ENCODE data around the gene RRAGD. TPM values are rescaled to one million over a fixed set of nuclear protein-coding genes. Genes with fewer than 3 reads are reported as not detected.
A peak's percentile ranks its signal among the peaks of the same experiment; 100 is the strongest.

RRAGD gene
- total and polyA plus RNA-seq, 4 donors = 3.2 to 17.8 (median 12.8) TPM

- Histone ChIP-seq H3K36me3 (ENCODE audit: control insufficient read depth in 1 of 2, insufficient read depth in 2 of 2, low read length in 1 of 2) (no peaks in the 10 kb centered on the region), H3K4me3 (ENCODE audit: low read length in 2 of 2) (no peak overlapping the region), H3K9me3 (ENCODE audit: control insufficient read depth, low read length) (no peaks in the 10 kb centered on the region), H3K4me1 (ENCODE audit: control insufficient read depth in 1 of 2, insufficient read depth in 2 of 2, low read length in 2 of 2) (no peaks in the 10 kb centered on the region), H3K27ac (ENCODE audit: low read depth in 1 of 2, low read length in 2 of 2) (no peak overlapping the region), H3K27me3 (ENCODE audit: control insufficient read depth in 1 of 2, insufficient read depth in 2 of 2, low read length in 1 of 2) (no peaks in the 10 kb centered on the region)
- WGBS, 2 donors = 78 to 82% methylated on average over 6 of the region's 6 CpGs
- intact Hi-C loops (cut with DNase I) = no loop called here
- DNase-seq = peak in 1 of 2 donors; percentile 50
- no peak for ATAC-seq (ENCODE audit: low FRiP score)
Observed at GRCh38 chr6:89375427-89376267, 36.4 kb downstream of the RRAGD start.

GRCh38 chr6:89372506-89372901 lies 39.6 kb downstream of the RRAGD start:
- no peaks in the 10 kb centered on the region for H3K36me3 ChIP-seq (ENCODE audit: control insufficient read depth in 1 of 2, insufficient read depth in 2 of 2, low read length in 1 of 2)
- DNase-seq = no peak
- H3K4me1 ChIP-seq (ENCODE audit: control insufficient read depth in 1 of 2, insufficient read depth in 2 of 2, low read length in 2 of 2) = no peaks in the 10 kb centered on the region
- no peak overlapping the region for H3K27ac ChIP-seq (ENCODE audit: low read depth in 1 of 2, low read length in 2 of 2)
- ATAC-seq (ENCODE audit: low FRiP score) = no peak
- H3K4me3 ChIP-seq (ENCODE audit: low read length in 2 of 2) = no peak overlapping the region
- intact Hi-C loops (cut with DNase I) = loop anchor here in 1 of 2 donors (5.0 kb wide), 1 partner anchor 240 kb away; no protein-coding TSS in a partner anchor
- H3K9me3 ChIP-seq (ENCODE audit: control insufficient read depth, low read length) = no peaks in the 10 kb centered on the region
- no peaks in the 10 kb centered on the region for H3K27me3 ChIP-seq (ENCODE audit: control insufficient read depth in 1 of 2, insufficient read depth in 2 of 2, low read length in 1 of 2)
- WGBS, 2 donors = 58 to 63% methylated on average over 3 of the region's 3 CpGs

GRCh38 chr6:89371849-89372505 lies 40.1 kb downstream of the RRAGD start:
- intact Hi-C loops (cut with DNase I) = loop anchor here in 1 of 2 donors (5.0 kb wide), 1 partner anchor 240 kb away; no protein-coding TSS in a partner anchor

GRCh38 chr6:89368999-89369398 lies 43.1 kb downstream of the RRAGD start:
- Histone ChIP-seq H3K27me3 (ENCODE audit: control insufficient read depth in 1 of 2, insufficient read depth in 2 of 2, low read length in 1 of 2) (no peaks in the 10 kb centered on the region), H3K4me1 (ENCODE audit: control insufficient read depth in 1 of 2, insufficient read depth in 2 of 2, low read length in 2 of 2) (no peaks in the 10 kb centered on the region), H3K27ac (ENCODE audit: low read depth in 1 of 2, low read length in 2 of 2) (no peak overlapping the region), H3K36me3 (ENCODE audit: control insufficient read depth in 1 of 2, insufficient read depth in 2 of 2, low read length in 1 of 2) (no peaks in the 10 kb centered on the region), H3K9me3 (ENCODE audit: control insufficient read depth, low read length) (no peaks in the 10 kb centered on the region), H3K4me3 (ENCODE audit: low read length in 2 of 2) (no peak overlapping the region)
- WGBS, 2 donors = 2% methylated on average over 7 of the region's 7 CpGs
- intact Hi-C loops (cut with DNase I) = loop anchor here in 1 of 2 donors (5.0 kb wide), 1 partner anchor 387 kb away; no protein-coding TSS in a partner anchor
- ATAC-seq (ENCODE audit: low FRiP score) (peak; percentile 77), DNase-seq (peak in 1 of 2 donors; percentile 64)

More at GRCh38 chr6:89371849-89372505, 40.1 kb downstream of the RRAGD start:
- H3K4me3 ChIP-seq (ENCODE audit: low read length in 2 of 2) = no peak overlapping the region
- H3K9me3 ChIP-seq (ENCODE audit: control insufficient read depth, low read length) = no peaks in the 10 kb centered on the region
- ATAC-seq (ENCODE audit: low FRiP score) (peak; percentile 90), DNase-seq (peak; percentile 85 to 93)
- 27 to 29% methylated on average over 8 of the region's 8 CpGs for WGBS, 2 donors
- H3K36me3 ChIP-seq (ENCODE audit: control insufficient read depth in 1 of 2, insufficient read depth in 2 of 2, low read length in 1 of 2) = no peaks in the 10 kb centered on the region
- H3K27ac ChIP-seq (ENCODE audit: low read depth in 1 of 2, low read length in 2 of 2) = no peak overlapping the region
- no peaks in the 10 kb centered on the region for H3K4me1 ChIP-seq (ENCODE audit: control insufficient read depth in 1 of 2, insufficient read depth in 2 of 2, low read length in 2 of 2)
- no peaks in the 10 kb centered on the region for H3K27me3 ChIP-seq (ENCODE audit: control insufficient read depth in 1 of 2, insufficient read depth in 2 of 2, low read length in 1 of 2)

- Histone ChIP-seq H3K27me3 (ENCODE audit: control insufficient read depth in 1 of 2, insufficient read depth in 2 of 2, low read length in 1 of 2) (no peaks in the 10 kb centered on the region), H3K4me1 (ENCODE audit: control insufficient read depth in 1 of 2, insufficient read depth in 2 of 2, low read length in 2 of 2) (no peaks in the 10 kb centered on the region), H3K36me3 (ENCODE audit: control insufficient read depth in 1 of 2, insufficient read depth in 2 of 2, low read length in 1 of 2) (no peaks in the 10 kb centered on the region), H3K9me3 (ENCODE audit: control insufficient read depth, low read length) (no peaks in the 10 kb centered on the region), H3K27ac (ENCODE audit: low read depth in 1 of 2, low read length in 2 of 2) (no peak overlapping the region), H3K4me3 (ENCODE audit: low read length in 2 of 2) (no peak overlapping the region)
- intact Hi-C loops (cut with DNase I) = loop anchor here in 1 of 2 donors (5.0 kb wide), 1 partner anchor 386 kb away; no protein-coding TSS in a partner anchor
- 18 to 22% methylated on average over 6 of the region's 6 CpGs for WGBS, 2 donors
- DNase-seq (peak; percentile 55 to 85), ATAC-seq (ENCODE audit: low FRiP score) (peak; percentile 88)
Observed at GRCh38 chr6:89368107-89368506, 44.0 kb downstream of the RRAGD start.

- no peaks in the 10 kb centered on the region for H3K27me3 ChIP-seq (ENCODE audit: control insufficient read depth in 1 of 2, insufficient read depth in 2 of 2, low read length in 1 of 2)
- no peak overlapping the region for H3K4me3 ChIP-seq (ENCODE audit: low read length in 2 of 2)
- no peaks in the 10 kb centered on the region for H3K36me3 ChIP-seq (ENCODE audit: control insufficient read depth in 1 of 2, insufficient read depth in 2 of 2, low read length in 1 of 2)
- no peaks in the 10 kb centered on the region for H3K4me1 ChIP-seq (ENCODE audit: control insufficient read depth in 1 of 2, insufficient read depth in 2 of 2, low read length in 2 of 2)
- no peaks in the 10 kb centered on the region for H3K9me3 ChIP-seq (ENCODE audit: control insufficient read depth, low read length)
- ATAC-seq (ENCODE audit: low FRiP score) (no peak), DNase-seq (no peak)
- intact Hi-C loops (cut with DNase I) = no loop called here
- no peak overlapping the region for H3K27ac ChIP-seq (ENCODE audit: low read depth in 1 of 2, low read length in 2 of 2)
Observed at GRCh38 chr6:89364586-89364985, 47.5 kb downstream of the RRAGD start.

- no peak overlapping the region for H3K4me3 ChIP-seq (ENCODE audit: low read length in 2 of 2)
- ATAC-seq (ENCODE audit: low FRiP score) (no peak), DNase-seq (no peak)
- intact Hi-C loops (cut with DNase I) = no loop called here
- H3K9me3 ChIP-seq (ENCODE audit: control insufficient read depth, low read length) = no peaks in the 10 kb centered on the region
- no peaks in the 10 kb centered on the region for H3K4me1 ChIP-seq (ENCODE audit: control insufficient read depth in 1 of 2, insufficient read depth in 2 of 2, low read length in 2 of 2)
- H3K36me3 ChIP-seq (ENCODE audit: control insufficient read depth in 1 of 2, insufficient read depth in 2 of 2, low read length in 1 of 2) = no peaks in the 10 kb centered on the region
- WGBS, 2 donors = 82 to 83% methylated on average over 2 of the region's 2 CpGs
- H3K27ac ChIP-seq (ENCODE audit: low read depth in 1 of 2, low read length in 2 of 2) = no peak overlapping the region
- H3K27me3 ChIP-seq (ENCODE audit: control insufficient read depth in 1 of 2, insufficient read depth in 2 of 2, low read length in 1 of 2) = no peaks in the 10 kb centered on the region
Observed at GRCh38 chr6:89361171-89361570, 50.9 kb downstream of the RRAGD start.

- H3K27me3 ChIP-seq (ENCODE audit: control insufficient read depth in 1 of 2, insufficient read depth in 2 of 2, low read length in 1 of 2) = no peaks in the 10 kb centered on the region
- no peak for ATAC-seq (ENCODE audit: low FRiP score)
- no peak overlapping the region for H3K4me3 ChIP-seq (ENCODE audit: low read length in 2 of 2)
- no peak overlapping the region for H3K27ac ChIP-seq (ENCODE audit: low read depth in 1 of 2, low read length in 2 of 2)
- intact Hi-C loops (cut with DNase I) = no loop called here
- H3K9me3 ChIP-seq (ENCODE audit: control insufficient read depth, low read length) = no peaks in the 10 kb centered on the region
- no peaks in the 10 kb centered on the region for H3K4me1 ChIP-seq (ENCODE audit: control insufficient read depth in 1 of 2, insufficient read depth in 2 of 2, low read length in 2 of 2)
- WGBS, 2 donors = 92 to 94% methylated on average over 2 of the region's 2 CpGs
- no peaks in the 10 kb centered on the region for H3K36me3 ChIP-seq (ENCODE audit: control insufficient read depth in 1 of 2, insufficient read depth in 2 of 2, low read length in 1 of 2)
- DNase-seq = no peak
Observed at GRCh38 chr6:89360415-89360999, 51.6 kb downstream of the RRAGD start.

Measured in aorta (tissue), 5 donors.